HL-60/S4 (cell line): ENCODE data around the gene CARHSP1.
"Not testable (repeated sequence)": the region's sequence is repeated elsewhere in the genome, so short reads cannot be mapped to it uniquely, and the experiment has no call there.

Source experiments
- in situ Hi-C: fragments of 300-500 bp; cut with MboI; formaldehyde crosslinking; loops from 2 replicates; pipeline ENCODE4 v1.14.3; 2022; ENCODE audit warnings: low sequenced_read_pairs

The CARHSP1 gene

DNA sequence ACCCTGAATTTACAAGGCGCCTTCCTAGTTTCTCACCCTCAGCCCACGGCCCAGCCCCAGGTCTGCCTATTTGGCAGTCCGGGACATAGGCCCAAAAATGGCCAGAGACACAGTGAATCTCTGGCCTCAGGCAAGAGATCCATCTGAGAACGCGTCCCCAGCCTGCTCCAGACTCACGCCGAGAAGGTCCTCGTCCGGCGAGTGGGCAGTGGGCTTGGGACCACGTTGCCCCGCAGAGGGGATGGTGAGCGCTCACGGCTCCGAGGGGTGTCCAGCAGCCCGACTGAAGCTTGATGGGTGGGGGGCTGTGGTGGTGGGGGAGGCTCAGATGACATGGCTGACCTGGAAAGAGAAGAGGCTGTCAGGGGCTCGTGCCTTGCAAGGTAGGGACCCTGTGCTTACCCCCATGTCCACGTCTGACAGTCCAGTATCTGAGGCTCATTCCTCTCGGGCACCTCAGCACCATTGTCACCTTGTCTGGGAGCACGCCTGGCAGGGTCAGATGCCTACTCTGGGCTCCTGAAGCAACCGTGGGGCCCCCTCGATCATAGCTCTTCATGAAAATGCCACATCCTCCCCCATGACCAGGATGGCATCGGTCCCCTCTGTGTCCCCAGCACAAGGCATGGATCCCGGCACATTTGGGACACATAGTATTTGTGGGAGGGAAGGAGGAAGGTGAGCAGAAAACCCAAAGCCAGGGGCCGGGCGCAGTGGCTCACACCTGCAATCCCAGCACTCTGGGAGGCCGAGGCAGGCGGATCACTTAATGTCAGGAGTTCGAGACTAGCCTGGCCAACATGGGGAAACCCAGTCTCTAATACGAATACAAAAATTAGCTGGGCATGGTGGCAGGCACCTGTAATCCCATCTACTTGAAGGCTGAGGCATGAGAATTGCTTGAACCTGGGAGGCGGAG, 9.6 kb downstream of the CARHSP1 start:
- in situ Hi-C loops: no loop called here

DNA sequence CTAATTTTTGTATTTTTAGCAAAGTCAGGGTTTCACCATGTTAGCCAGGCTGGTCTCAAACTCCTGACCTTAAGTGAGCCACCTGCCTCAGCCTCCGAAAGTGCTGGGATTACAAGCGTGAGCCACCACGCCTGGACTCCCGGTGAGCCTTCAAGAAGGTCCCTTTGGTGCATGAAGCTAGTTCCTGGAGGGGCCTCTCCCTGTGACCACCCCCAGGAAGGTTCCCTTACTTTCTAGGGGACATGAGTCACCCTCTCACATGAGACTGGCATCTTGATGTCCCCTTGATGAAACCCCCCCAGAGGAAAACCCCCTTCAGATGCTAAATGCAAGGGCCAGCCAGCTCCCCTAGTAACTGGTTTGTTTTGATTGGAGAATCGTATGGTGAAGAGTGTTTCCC, 12.8 kb downstream of the CARHSP1 start:
- in situ Hi-C loops: no loop called here

DNA sequence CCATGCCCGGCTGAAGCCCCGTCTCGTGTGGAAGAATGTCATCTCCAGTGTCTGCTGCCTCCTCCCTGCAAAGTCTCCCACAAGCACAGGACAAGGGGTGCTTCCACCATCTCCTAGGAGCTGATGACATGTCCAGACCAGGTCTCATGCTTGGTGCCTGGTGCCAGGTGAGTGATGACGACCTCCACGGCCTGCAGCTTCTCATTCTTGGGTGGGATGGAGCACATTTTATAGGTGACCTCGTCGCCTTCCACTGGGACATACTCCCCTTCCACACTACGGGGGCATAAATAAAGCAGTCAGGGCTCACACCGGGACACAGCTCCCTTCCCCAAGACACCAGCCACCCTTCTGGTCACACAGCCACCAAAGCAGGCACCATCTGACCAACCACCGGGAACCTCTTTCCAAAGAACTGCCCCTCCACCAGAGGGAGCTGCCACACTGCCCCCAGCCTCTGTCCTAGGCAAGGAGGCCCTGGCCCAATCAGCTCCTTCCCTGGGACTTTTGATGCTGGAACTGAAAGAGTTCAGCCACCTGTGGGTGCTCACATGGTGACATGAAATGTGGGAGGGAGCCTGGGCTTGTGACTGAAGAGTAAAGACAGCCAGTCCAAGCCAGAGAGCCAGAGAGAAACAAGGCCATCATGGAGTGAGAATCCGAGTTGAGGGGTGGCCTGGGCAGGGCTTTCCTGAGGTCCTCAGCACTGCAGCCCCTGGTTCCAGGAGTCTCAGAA, 13.6 kb downstream of the CARHSP1 start:
- in situ Hi-C loops: no loop called here

DNA sequence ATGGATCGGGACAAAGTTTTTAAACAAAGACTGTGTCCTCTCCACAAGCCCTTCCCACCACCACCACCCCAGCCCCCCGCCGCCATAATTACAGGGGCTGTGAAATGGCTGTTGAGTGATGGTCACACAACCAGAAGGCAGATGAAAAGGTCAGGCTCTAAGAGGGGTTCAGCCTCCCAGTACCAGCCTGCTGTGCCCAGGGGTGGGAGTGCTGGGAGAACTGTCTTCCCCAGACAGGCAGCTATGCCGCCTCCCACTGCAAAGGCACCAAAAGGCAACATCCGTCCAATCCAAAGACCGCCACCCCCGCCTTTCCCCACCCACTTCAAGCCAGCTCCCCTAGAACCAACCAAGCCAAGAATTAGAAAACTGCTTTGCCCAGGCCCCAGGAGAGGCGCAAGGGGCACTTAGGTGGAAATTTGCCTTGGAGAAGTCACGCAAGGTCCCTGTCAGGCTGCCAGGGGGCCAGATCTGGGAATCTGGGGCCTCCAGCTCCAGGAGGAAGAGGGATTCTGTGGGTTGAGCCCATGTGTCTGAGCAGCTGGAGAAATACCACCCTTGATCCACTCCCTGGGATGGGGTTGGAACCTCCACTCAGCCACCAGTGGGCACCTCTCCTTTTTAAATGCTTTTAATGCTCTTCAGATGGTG, 14.4 kb downstream of the CARHSP1 start:
- in situ Hi-C loops: no loop called here

DNA sequence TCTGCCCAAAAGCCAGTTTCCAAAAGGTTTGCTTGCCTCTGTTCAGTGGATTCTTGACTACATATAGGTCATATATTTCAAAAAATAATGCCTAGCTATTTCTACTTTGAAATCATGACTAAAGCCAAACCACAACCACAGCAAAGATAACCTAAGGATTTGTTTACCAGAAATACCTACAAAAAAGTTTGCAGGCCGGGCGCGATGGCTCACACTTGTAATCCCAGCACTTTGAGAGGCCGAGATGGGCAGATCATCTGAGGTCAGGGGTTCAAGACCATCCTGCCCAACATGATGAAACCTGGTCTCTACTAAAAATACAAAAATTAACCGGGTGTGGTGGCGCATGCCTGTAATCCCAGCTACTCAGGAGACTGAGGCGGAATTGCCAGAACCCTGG, 15.2 kb downstream of the CARHSP1 start:
- in situ Hi-C loops: no loop called here

DNA sequence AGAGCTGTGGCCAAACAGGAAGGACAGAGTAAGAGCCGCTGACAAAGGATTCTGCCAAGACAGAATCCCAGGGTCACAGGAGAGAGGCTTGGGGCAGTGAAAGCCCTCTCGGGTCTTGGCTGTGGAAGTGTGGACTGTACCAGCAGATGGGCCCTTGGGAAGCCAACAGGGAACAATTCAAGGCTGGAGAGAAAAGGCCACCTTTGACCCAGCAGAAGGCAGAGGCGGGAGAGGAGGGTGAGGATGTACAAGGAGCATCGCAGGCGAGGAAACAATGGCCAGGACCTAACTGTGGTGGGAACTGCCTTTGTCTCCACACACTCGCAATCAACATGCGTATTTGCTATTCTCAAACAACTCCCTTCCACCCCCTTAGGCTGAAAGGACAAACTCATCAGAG, 15.7 kb downstream of the CARHSP1 start:
- in situ Hi-C loops: no loop called here

DNA sequence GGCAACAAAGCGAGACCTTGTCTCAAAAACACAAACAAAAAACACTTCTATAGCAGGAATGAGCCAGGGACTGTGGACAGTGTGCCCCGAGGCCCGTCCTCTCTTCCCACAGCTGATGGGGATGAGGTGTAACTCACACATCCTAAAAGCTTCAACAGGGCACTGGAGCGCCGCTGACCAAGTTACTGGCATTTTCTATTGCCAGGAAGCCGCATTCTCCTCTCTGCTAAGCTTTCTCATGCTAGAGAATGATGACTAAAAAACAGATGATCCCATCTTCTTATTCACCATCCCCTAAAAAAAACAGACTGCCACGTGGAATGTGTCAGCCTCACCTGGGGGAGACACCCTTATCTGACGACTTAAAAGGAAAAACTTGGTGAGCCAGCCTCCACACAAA, 16.3 kb downstream of the CARHSP1 start:
- in situ Hi-C loops: no loop called here

DNA sequence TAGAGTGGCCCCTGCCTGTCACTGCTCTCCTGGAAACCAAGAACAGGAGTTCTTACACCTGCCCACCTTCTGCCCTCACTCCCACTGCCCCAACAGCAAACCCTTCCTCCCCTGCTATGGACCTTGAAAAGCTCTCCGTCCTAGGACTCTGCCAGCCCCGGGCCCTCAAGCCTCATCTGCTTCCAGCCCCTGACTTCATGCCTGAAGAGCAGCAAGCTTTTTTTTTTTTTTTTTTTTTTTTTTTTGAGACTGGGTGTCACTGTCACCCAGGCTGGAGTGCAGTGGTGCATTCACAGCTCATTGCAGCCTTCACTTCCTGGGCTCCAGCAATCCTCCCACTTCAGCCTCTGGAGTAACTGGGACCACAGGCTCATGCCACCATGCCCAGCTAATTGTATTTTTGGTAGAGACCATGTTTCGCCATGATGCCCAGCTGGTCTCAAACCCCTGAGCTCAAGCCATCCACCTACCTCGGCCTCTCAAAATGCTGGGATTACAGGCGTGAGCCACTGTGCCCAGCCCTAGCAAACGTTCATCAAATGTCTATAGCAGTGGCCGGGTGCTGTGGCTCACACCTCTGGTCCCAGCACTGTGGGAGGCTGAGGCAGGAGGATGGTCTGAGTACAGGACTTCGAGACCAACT, 16.9 kb downstream of the CARHSP1 start:
- in situ Hi-C loops: no loop called here

DNA sequence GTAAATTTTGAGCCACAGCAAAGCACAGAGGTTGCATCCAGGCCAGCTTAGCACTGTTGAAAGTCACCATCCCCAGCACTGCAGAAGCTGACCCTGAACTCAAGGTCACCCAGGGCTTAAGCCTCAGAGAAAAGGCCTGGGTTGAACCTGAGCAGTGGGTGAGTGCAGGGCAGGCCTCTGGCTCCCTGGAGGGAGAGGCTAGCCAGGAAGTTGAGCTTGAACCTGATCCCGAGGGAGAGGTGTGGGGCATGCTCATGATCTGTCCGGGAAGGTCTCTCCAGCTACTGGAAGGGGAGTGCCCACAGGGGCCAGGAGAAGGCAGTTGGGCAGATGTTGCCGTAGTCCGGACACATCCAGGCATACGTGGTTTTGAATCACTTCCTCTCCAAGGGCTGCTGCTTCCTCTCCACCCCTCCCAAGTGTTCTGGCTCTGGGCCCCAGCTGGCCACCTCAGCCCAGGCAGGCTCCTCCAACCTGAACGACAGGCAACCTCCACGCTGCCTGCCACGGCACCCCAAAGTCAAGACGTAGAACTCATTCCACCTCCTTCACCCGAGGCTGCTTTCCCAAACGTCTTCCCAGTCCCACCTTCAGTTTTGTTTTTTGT, 18.4 kb downstream of the CARHSP1 start:
- in situ Hi-C loops: no loop called here

DNA sequence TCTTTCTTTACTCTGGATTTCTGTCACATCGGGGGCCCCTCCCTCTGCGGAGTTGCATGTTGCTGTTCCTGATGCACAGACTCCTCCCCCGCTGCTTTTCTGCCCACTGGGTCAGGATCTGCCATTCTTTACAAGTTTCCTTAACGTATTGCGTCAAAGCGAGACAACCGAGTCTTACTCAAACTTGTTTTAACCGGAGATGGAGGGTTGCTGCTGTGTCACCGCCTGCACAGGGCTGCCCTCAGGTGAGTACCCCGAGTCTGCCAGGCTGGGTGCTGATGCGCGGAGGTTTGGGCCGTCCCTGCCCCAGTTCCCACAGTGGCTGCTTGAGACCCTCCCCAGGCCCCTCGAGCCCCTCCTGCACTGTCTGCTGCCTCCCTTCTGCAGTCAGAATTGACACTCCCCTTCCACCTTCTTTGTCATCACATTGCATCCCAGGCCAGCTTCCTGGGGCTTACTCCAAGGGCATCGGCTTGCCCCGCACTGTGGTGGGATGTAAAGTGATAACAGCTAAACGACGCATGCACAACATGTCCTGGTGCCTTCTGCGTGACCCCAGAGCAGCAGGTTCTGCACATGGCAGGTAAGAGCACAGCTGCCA, 19.3 kb downstream of the CARHSP1 start:
- in situ Hi-C loops: no loop called here

DNA sequence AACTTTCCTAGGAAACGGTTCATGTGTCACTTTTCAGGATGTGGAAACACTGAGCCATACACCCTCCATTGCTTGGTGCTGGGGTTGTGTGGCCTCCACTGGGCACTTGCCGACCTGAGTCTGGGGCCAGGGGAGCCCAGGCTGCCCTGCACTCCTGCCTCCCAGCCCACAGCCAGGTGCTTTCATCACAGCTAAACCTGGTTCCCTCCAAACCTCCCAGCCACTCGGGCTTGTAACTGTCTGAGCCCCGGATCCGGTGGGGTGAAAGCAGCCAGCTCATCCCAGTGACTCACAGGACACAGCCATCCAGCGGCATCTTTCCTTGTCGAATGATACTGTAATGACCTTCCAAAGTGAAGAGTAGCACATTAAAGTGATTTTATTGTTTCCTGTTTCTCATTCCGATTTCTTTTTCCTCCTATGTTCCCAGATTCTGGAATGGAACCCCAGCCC, 19.8 kb downstream of the CARHSP1 start:
- in situ Hi-C loops: no loop called here

DNA sequence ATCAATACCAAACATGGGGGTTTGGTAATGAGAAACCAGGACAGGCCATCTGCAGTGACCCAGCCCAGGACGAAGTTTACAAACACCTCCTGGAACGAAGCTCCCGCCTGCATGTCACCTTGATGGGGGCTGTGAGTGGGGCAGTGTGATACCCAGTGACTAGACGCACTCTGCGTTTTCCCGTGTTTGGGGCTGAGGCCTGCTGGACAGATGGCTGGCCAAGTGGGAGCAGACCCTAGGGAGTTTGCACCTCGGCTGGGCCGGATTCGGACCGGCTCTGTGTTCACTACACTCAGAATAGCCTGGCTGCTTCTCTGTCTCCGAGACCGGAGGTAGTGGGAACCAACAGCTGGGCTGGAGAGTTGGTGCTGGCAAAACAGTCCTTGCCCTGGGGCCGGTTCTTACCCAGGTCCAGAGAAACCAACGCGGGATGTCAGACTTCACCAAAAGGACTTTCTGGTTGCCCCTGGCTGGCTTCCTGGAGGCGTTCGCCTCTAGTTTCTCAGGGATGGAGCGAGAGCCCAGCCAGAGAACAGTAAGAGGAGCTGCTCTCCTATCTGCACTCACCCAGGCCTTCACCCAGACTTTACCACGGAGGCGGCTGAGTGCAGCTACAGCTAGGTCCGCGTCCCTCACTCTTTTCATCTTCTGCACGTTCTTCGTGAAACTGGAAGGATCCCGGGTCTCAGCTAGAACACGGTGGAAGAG, 20.4 kb downstream of the CARHSP1 start:
- in situ Hi-C loops: no loop called here

DNA sequence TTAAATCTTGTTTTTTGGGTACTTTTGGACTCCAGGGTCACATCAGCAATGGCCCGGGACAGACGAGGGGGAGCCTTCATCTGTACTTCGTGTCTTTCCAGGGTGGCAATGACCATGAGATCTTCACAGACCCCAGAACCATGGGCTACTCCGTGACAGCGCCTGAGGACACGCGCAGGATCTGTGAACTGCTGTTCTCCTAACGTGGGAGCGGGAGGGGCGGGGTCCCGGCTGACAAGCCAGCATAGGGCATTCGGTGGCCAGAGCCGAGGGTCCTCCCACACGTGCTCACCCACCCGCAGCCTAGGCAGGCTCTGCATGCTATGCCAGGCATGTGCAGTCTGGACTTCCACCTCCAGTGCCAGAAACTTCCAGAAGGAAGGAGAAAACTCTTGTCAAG, 21.2 kb downstream of the CARHSP1 start:
- in situ Hi-C loops: no loop called here

DNA sequence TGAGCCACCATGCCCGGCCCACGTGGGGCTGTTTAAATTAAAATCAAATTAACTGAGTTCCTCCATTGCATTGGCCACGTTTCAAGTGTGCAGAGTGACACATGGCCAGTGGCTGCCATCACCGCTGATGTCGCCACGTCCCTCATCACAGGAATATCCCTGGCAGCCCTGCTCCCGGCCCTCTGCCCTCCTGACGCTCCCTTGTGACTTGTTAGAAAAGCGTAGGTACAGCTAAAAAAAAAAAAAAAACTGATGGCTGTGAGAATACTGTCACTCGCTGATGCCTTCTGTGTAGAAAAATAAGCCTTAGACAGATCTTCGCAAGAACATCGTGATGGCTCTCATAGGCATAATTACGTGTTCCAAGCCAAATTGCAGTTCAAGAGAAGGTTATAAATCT, 21.7 kb downstream of the CARHSP1 start:
- in situ Hi-C loops: no loop called here

DNA sequence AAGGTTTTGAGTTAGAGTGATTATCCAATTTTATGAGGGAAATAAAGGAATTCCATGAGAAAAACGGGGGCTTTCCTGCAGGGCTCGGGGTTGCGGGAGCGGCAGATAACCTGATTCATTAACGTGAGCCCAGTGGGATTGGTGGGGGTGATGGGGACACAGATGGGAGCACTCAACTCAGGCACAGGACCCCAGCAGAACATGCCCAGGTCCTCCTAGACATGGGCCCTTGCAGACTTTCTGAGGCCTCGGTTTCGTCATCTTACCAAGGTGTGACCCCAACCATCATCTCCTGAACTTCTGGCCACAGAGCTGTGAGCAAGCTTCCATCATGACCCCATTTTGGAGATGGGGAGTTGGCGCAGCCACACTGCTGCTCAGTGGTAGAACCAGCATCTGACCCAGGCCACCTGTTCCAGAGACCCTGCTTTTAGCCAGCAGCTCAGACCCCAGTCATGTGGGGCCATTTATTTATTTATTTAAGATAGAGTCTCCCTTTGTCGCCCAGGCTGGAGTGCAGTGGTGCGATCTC, 22.3 kb downstream of the CARHSP1 start:
- in situ Hi-C loops: no loop called here

DNA sequence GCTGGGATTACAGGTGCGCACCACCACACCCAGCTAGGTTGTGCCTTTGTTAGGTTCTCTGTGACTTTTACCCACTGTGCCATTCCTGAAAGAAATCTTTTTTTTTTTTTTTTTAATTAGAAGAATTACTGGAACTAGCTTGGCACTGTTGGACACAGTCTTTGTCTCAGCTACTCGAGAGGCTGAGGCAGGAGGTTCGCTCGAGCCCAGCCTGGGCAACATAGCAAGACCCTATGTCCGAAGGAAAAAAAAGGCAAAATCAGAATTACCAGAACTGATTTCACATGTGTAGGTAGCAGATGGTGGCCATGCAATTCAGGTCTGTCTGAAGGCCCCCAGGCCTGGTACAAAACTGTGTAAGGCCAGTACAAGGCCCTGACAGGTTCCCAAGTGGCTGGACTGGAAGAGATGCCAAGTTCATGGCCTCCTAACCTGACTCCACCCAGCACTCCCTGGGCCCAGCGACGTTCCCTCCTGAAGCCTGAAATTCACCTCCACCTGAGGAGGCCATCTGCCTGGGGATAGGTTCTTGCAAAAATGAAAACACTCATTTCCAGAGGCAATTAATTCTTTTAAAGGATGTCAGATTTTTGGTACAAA, 23.0 kb downstream of the CARHSP1 start:
- in situ Hi-C loops: no loop called here

DNA sequence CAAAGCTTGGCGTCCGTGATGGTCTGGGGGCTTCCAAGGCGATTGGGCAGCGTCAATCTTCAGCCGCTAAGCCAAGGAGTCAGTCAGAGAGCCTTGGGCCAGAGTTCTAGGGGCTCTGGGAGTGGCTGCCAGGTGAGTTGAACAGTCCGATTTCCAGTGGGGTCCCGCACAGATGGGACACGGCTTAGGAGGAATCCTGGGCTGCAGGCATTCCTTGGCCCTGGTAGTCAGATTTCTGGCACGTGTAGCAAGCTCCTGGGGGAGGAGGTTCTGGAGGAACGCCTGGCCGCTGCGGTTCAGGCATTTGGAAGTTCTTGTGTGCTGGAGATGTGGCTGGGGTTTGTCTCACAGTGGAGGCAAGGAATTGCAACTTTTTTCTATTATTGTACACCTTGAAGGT, 25.5 kb downstream of the CARHSP1 start:
- in situ Hi-C loops: not testable (repeated sequence)

DNA sequence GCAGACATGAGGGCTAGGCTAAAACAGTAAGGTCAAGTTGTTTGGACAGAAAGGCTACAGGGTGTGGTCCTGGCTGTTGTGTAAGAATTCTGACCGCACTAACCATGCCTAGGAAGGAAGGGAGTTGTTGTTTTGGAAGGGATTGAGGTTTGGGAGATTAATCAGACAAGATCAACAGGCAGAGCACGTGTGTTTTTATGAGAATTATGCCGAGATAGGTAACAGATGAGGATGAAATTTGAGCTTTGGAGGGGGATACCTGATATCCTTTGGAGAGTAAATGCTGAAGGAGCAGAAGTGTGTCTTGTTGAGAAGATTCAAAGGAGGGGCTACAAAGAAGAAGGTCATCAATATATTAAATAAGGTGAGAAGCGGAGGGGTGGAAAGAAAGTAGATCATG, 26.8 kb downstream of the CARHSP1 start:
- in situ Hi-C loops: not testable (repeated sequence)

DNA sequence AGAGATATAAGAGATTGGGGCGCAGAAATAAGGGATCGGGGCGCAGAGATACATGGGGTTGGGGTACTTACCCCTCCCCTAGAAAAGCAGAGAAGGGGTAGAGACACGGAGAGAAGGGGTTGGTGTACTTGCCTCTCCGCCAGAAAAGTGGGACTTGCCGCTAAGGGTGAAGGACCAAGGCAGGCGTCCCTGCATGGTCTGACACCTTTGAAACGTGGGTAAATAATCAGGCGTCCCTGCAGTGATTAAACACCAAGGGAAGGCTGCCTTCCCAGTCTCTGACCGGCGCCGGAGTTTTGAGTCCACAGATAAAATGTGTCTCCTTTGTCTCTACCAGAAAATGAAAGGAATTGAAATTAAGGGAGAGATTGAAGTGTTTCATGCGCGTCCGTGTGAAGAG, 31.2 kb downstream of the CARHSP1 start:
- in situ Hi-C loops: not testable (repeated sequence)
